HG02973 (cell line): ENCODE measurements around the gene IFNL1.
A peak's percentile ranks its signal among the peaks of the same experiment; 100 is the strongest.
"Not testable (repeated sequence)": the region's sequence is repeated elsewhere in the genome, so short reads cannot be mapped to it uniquely, and the experiment has no call there.

Source experiments
- ATAC-seq: cut with Tn5 transposase; IDR thresholded peaks from one replicate; pipeline ENCODE4 v1.9.1; 2021; ENCODE audit warnings: moderate library complexity; ENCODE audit not compliant: unreplicated experiment

IFNL1 gene

GRCh38 chr19:39328046-39328705 lies 32.0 kb downstream of the IFNL1 start:
- ATAC-seq: no peak

- ATAC-seq: no peak
Measured at GRCh38 chr19:39329948-39330347, 33.7 kb downstream of the IFNL1 start.

- ATAC-seq: no peak
Measured at GRCh38 chr19:39332293-39332692, 36.1 kb downstream of the IFNL1 start.

- ATAC-seq: not testable (repeated sequence)
Measured at GRCh38 chr19:39332738-39333137, 36.5 kb downstream of the IFNL1 start.

GRCh38 chr19:39333507-39333906 lies 37.3 kb downstream of the IFNL1 start:
- no peak for ATAC-seq

- ATAC-seq: no peak
Measured at GRCh38 chr19:39334444-39334976, 38.3 kb downstream of the IFNL1 start.

GRCh38 chr19:39335168-39335548 lies 39.0 kb downstream of the IFNL1 start:
- no peak for ATAC-seq

- no peak for ATAC-seq
Measured at GRCh38 chr19:39336483-39336882, 40.3 kb downstream of the IFNL1 start.

- ATAC-seq: no peak
Measured at GRCh38 chr19:39339674-39340073, 43.5 kb downstream of the IFNL1 start.

GRCh38 chr19:39340156-39340555 lies 43.9 kb downstream of the IFNL1 start:
- not testable (repeated sequence) for ATAC-seq

- peak; percentile 9 for ATAC-seq
Measured at GRCh38 chr19:39341129-39341718, 45.0 kb downstream of the IFNL1 start.

- peak; percentile 81 for ATAC-seq
Measured at GRCh38 chr19:39341719-39342604, 45.8 kb downstream of the IFNL1 start, which contains the start of gene SAMD4B. TSS of gene SAMD4B (plus strand) at chr19:39342421. CDS start at chr19:39356894, 14,473 bp downstream.

GRCh38 chr19:39342647-39343305 lies 46.6 kb downstream of the IFNL1 start:
- no peak for ATAC-seq

- no peak for ATAC-seq
Measured at GRCh38 chr19:39345956-39346355, 49.7 kb downstream of the IFNL1 start.

- no peak for ATAC-seq
Measured at GRCh38 chr19:39347332-39348164, 51.3 kb downstream of the IFNL1 start.
